ENCODE results near the gene LRRC15. TPM values are rescaled to one million over a fixed set of nuclear protein-coding genes. Genes with fewer than 3 reads are reported as not detected.
A peak's percentile ranks its signal among the peaks of the same experiment; 100 is the strongest.

The LRRC15 gene
- under 1 TPM in 2 of 4 donors, not detected in 2; 0.04 to 0.11 TPM for polyA plus RNA-seq (ENCODE audit: insufficient read length in 4 of 4)

DNA sequence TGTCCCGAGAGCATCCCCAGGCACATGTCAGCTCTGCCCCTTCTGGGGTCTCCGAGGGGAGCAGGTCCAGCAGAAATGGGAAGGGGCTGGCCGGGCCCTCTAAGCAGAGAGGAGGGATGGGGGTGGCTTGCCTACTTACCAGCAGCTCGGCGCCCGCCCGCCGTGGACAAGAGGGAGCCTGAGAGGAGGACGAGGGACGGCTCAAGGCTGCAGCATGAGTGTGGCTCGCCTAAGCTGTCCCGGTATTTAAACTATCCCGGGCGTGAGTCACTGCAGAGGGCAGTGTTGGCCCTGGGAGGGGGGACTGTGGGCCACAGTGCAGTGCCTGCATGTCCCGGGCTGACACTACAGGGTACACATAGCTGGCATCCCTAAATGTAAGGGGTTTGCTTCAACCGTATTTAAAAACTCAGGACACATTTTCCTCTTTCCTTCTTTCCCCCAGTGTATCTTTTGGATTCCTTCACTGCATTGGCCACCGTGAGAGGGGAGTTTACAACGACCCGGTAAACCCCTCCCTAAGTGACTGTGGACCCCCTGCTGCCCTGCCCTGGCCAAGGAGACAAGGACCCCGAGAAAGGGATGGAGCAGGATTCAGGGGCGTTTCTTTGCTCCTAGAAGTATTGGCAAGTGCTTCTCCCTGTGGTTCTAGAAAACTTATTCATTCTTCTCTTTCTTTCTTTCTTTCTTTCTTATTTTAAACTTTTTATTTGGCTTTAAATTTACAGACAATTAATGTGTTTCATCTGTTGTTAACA is at the start of gene LRRC15:
Gene LRRC15 (minus strand): TSS at position 222 of the 758 bp plus-strand sequence. CDS start 8,700 bp downstream, outside the sequence.
- no peak for DNase-seq (ENCODE audit: low read depth in 4 of 4, low spot score in 2 of 4)

DNA sequence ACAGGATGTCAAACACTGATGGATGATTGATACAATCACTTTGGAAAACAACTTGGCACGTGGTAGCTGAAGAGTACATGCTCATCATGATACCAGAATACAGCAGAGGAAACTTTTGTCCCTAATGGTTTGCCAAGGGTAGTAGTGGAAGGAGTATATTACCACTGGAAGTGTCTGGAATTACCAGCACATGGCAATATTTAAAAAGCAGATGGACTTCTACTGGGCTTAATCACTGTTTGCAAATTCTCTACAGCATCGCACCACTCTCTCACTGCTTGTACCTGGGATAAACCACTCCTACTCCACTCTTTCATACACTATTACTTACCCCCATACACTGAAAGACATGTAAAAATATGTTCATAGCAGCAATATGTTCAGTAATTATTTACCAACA is 49.1 kb upstream of the LRRC15 start:
- no peak for DNase-seq (ENCODE audit: low read depth in 4 of 4, low spot score in 2 of 4)

DNA sequence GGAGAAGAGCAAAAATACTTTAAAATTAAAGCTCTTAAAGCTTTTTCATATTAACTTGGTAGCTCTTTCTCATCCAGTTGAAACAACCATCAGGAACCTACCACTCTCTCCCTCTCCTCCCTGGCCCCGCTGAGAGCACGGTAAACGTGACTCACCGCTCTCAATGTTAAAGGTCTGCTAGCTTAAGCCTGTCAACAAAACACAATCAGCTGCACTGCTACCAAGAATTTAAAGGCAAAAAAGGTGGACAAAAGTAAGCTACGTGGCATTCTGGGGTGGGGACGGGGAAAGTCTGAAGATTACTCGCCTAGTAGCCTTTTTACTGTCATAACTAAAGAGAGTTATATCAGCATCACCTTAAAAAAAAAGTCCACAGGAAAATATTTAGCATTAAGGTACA is 37.9 kb upstream of the LRRC15 start:
- no peak for DNase-seq (ENCODE audit: low read depth in 4 of 4, low spot score in 2 of 4)

DNA sequence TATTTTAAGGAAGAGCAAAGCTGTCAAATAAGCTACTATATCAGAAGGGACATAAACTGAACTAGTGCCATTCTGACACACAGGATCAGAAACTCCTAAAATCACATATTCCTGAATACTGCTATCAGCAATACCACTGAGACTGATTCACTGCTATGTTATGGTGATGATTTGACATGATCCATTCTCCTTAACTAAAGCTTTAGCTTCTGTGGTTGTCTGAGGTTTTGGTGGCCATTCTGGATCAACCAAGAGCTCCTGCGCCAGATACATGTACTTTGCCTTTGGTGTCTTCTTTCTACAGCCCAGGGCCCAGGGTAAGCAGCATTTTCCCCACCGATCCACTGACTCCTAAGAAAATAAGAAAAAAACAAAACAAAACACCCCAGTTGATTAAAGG is 36.2 kb upstream of the LRRC15 start:
- no peak for DNase-seq (ENCODE audit: low read depth in 4 of 4, low spot score in 2 of 4)

DNA sequence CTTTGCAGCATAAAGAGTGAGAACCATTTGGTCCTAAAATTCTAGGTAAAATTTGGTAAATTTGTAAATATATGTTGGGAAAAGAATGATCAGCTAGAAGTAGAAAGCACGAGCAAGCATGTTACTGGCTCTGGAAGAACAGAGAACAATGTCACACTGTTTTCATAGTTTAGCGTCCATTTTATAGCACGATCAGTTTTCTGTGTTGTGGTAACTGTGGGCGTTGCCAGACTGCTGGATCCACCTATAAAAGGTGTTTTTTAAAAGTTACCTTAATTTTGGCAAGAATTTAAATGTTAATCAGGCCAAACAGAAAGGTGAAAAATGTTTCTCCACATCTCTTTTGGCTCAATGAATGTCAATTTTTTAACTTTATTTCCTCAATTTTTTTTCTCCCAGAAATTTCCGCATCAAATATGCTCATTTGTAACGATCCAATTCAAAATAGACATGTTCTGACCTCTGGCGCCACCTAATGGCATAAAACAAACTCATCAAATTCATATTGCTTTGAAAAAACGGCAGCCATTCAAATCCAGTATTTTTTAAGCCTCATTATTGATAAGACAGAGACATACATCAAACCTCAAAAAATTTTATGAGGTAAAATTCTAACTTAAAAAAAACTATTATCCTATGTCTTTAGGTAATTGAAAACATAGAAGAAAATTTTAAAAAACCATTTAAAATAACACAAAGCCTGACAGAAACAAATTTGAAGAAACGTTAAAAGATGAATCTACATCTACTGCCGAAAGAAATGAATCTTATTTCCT is 35.0 kb upstream of the LRRC15 start:
- no peak for DNase-seq (ENCODE audit: low read depth in 4 of 4, low spot score in 2 of 4)

DNA sequence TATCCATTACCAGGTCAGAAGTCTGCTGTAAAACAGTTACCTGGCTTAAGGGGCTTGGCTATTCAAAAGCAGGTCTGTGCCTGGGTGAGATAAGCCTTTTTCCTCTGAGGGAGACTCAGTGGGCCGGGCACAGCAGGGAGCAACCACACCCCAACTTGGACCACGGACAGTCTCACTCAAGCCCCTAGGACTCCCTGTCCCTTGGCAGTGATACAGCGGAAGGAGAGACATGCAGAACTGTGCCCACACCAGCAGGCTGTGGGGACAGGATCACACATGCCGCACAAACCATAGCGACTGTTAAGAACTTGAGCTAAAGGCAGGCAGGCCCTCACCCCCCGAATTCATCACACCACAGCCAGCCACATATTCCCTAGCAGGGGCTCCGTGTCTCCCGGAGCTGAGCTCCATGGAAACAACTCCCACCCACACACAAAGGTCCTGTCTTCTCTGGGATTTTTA is 32.4 kb upstream of the LRRC15 start:
- no peak for DNase-seq (ENCODE audit: low read depth in 4 of 4, low spot score in 2 of 4)

DNA sequence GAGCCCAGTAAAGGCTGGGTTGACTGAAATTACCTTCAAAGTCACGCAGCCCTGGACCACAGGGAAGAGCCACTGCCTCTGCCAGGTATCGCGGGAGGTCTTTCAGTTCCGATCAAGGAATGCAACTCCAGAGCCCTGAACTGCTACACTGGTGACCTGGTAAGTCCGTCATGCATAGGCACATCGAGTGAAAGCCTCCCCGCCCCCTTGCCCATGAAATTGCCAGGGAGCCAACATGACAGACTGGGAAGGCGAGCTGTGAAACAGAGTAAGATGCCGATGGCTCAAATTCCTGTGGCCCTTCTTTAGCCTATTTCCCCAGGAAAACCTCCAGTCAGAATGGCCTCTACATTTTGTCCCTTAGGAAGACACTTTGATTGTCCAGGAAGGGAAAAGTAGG is 31.8 kb upstream of the LRRC15 start:
- DNase-seq (ENCODE audit: low read depth in 4 of 4, low spot score in 2 of 4), result no peak

DNA sequence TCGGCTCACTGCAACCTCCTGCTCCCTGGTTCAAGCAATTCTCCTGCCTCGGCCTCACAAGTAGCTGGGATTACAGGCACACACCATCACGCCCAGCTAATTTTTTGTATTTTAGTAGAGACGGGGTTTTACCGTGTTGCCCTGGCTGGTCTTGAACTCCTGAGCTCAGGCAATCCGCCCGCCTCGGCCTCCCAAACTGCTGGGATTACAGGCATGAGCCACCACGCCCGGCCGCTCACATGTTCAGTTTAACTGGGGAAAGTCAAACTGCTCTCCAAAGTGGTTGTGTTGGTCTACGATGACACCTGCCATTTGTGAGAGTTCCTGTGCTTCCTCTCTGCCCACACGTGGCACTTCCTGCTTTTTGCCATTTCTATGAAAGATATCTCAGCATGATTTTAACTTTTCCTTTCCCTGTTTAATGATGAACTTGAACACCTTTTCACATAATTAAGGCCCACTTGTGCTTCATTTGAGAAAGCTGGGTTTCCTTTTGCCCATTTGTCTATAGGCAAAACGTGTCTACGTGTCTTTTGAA is 30.4 kb upstream of the LRRC15 start:
- DNase-seq (ENCODE audit: low read depth in 4 of 4, low spot score in 2 of 4), result no peak

DNA sequence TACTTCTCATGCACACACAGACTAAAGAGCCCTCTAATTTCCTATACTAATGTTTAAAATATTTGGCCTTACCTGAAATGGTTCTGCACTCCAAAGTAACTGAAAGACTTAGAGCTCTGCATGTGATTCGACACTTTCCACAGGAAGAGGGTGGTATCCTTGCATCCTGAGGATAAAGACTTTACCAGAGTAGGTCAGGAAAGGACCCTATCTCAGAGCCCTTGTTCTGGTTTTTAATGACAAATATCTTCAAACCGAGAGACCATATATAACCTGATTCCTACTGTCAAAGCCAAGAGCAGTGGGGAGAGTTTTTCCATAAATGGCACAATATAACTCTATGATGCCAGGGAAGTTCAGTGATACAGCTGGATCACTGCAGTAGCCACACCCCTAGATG is 29.6 kb upstream of the LRRC15 start, which contains the start of gene GP5:
Gene GP5 (minus strand): TSS at position 101 of the 400 bp plus-strand sequence. CDS start 984 bp downstream, outside the sequence.
- DNase-seq (ENCODE audit: low read depth in 4 of 4, low spot score in 2 of 4), result no peak

DNA sequence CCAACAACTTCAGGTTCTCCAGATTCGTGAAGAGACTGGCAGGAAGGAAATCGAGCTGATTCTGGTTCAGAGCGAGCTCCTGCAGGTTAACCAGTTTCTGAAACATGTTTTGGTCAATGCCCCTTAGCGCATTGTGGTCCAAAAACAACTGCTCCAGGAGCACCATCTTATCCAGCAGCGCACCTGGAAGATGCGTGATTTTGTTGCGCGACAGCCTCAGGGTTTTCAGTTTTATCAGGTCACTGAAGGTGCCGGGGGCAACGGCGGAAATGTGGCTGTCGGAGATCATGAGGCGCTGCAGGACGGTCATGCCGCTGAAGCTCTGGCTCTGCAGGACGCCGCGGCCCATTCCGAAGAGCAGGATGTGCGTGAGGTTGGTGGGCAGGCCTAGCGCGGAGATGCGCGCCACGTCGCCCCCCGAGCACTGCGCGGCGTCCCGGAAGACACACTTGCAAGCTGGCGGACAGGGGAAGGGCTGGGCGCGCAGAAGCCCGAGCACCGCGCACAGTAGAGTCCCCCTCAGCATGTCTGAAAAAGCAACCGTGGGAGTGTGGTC is 28.3 kb upstream of the LRRC15 start:
- no peak for DNase-seq (ENCODE audit: low read depth in 4 of 4, low spot score in 2 of 4)

DNA sequence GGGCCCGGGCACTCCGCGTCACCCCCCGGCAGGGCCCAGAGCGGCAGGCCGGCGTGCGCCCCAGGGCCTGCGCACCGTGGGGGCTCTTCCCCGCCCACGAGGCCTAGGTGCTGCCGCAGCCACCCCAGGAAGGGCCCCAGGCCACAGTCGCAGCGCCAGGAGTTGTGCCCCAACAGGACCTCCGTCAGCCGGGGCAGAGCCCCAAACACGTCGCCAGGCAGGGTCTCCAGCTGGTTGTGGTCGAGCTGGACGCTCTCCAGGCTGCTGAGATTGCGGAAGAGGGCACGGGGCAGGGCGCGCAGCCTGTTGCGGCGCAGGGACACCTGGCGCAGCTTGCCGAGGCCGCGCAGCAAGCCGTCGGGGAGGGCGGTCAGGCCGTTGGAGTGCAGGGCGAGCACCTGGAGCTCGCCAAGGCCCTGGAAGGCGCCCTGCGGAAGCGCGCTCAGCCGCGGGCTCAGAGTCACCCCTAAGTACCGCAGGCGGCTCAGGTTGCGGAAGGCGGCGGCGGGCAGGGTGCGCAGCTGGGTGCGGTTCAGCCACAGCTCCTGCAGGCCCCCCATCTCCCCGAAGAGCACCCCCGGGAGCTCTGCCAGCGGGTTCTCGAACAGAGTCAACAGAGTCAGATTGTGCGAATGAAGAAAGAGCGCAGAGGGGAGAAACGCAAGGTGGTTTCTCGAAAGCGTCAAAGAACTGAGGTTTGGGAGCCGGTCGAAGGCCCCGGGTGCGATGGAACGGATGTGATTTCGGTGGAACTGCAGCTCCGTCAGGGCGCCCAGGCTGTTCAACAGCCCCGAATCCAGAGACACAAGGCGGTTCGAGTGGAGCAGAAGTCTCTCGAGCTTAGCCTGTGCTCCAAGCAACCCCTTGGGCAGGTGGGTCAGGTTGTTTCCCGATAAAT is 27.6 kb upstream of the LRRC15 start:
- DNase-seq (ENCODE audit: low read depth in 4 of 4, low spot score in 2 of 4), result no peak

DNA sequence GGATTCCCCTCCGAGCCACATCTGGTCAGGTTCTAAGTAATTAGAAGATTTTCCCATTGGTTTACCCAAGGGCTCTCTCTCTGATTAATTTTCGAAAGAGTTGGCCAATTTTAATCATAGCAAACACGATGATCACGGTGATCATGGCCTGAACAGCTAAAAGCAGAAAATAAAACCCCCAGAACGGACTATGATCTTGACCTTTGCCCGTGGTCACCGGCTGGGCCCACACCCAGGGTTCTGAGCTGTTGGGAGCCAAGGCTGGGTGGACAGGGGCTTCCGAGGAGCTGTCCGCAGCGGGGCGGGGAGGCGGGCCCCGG is 27.0 kb upstream of the LRRC15 start:
- DNase-seq (ENCODE audit: low read depth in 4 of 4, low spot score in 2 of 4), result no peak

DNA sequence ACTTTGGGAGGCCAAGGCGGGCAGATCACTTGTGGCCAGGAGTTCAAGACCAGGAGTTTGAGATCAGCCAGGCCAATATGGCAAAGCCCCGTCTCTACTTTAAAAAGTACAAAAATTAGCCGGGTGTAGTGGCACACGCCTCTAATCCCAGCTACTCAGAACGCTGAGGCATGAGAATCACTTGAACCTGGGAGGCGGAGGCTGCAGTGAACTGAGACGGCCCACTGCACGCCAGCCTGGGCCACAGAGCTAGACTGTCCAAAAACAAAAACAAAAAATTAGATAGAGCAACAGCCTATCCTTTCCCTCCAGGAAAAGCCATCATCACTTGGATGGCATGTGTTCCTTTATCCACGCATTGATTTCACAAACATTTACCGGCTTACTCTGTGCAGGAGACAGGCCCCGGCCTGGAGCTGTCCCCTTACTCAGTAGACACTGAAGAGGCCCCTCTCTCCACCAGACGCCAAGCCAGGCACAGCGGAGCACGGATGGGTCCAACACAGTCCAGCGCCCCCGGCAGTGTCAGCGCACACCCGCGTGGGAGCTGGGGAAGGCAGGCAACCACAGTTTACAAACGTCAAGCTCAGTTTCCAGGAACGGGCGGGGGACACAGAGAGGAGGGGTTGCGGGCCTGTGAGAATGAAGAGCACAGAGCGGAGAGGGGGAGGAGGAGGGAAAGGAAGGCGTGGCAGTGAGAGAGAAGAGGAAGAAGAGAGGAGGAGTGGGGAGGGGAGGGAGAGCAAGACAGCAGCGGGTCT is 26.4 kb upstream of the LRRC15 start:
- peak in 1 of 4 donors; percentile 62 for DNase-seq (ENCODE audit: low read depth in 4 of 4, low spot score in 2 of 4)

DNA sequence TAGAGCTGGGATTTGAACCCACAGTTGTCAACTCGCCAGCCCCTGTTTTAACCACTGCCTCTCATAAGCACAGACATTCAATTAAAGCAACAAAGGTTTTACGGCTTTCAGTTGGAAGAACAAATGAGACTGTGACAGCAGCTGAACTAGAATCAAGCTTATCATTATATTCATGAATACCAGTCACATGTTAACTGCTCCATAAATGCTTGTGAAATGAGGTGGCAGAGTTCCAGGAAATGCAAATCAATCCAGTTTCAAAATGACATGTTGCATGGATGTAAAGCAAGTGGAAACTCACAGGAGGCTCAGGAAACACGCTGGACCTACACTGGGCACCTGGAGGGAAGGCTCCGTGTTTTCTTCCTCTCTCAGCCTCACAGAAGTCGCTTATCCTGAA is 25.7 kb upstream of the LRRC15 start:
- DNase-seq (ENCODE audit: low read depth in 4 of 4, low spot score in 2 of 4), result no peak

DNA sequence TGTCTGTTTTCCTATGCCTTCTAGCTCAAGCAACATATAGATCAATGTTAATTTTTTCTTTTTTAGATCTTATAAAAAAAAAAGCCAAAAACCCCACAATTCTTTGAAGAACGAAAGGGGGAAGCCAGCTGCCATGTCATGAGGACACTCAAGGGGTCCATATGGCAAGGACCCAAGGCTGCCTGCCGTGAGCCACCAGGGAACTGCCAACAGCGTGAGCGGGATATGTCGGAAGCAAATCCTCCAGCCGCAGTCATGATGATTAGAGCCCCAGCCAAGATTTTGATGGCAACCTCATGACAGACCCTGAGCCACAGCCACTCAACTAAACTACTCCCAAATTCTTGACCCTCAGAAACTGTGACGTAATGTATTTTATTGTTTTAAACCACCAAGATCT is 23.0 kb upstream of the LRRC15 start:
- no peak for DNase-seq (ENCODE audit: low read depth in 4 of 4, low spot score in 2 of 4)

DNA sequence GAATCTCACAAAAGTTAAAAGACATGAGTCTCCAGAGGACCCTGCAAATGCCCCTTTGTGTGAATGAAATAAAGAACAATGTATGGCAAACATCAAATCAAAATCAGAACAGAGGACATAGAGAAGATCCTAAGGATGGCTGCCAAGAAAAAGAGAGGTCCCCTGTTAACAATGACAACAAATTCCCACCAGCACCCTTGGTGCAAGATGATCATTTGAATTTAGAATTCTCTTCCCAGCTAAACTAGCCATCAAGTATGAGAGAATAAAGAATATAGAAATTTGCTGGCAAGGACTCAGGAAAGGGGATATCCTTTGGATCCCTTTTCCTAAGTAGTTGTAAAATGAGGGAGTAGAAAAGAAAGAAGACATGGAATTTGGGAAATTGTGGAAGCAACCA is 21.3 kb upstream of the LRRC15 start:
- no peak for DNase-seq (ENCODE audit: low read depth in 4 of 4, low spot score in 2 of 4)

DNA sequence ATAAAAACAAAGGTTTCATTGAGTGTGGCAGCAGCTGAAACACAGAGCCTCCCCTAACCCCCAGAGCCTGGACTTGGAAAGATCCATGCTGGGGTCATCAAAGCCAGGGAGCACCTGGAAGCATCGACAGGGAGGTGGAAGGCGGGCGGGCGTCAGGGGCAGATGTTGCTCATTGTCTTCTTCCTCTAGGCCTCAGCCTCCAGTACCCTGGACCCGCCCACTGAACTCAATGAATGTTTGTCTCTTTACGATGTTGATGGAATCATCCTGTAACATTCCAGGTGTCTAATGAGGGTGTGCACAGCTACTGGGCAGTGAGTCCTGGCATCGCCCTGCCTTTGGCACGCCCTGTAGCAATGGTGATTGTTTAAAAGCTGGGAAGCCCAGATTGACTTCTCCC is 19.7 kb upstream of the LRRC15 start:
- DNase-seq (ENCODE audit: low read depth in 4 of 4, low spot score in 2 of 4), result no peak

DNA sequence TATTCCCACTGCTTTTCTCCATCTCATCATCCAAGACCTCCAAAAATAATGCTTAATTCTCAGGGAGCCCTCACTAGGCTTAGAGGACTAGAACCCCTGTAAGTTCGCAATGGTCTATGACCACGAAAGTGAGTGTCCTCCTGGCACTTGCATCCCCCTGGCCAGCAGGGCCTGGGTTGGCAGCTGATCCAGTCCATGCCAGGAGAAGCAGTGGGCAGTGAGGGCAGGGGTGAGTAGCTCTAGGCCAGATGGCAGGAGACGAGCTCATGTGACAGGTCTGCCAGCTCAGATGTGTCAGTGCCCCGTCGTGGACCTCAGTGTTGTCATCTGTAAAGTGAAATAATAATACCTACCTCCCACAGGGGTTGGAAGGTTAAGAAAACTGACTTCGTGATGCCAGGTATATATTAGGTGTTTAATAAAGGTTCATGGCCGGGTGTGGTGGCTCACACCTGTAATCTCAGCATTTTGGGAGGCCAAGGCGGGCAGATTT is 18.4 kb upstream of the LRRC15 start:
- DNase-seq (ENCODE audit: low read depth in 4 of 4, low spot score in 2 of 4), result no peak

DNA sequence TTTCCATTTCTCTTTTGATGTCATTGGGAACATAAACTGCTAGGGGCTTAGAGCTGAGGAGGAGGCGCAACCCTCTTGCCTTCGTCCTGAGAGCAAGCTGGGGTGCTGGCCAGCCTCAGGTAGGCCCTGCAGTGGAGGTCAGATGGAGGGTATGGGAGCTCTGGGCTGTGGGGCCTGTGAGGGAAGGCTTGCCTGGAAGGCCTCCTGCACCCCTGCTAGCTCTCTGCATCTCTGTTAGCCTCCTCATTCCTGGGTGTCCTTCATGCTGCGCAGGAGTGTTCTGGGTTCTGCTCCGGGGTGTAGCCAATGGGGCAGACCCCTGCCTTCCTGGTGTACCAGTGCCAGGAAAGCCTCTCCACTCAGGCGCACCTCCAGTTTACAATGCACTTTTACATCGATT is 17.7 kb upstream of the LRRC15 start:
- no peak for DNase-seq (ENCODE audit: low read depth in 4 of 4, low spot score in 2 of 4)

Data from left renal cortex interstitium (tissue), 4 donors.